ENCODE measurements around the gene TSPAN3.

TSPAN3 gene

GRCh38 chr15:77012117-77012712 lies 58.7 kb downstream of the TSPAN3 start:
- no peak for TF ChIP-seq CTCF (IDR thresholded peaks at IDR 0.05)

- no peak for TF ChIP-seq CTCF (IDR thresholded peaks at IDR 0.05)
Measured at GRCh38 chr15:77010857-77011256, 60.1 kb downstream of the TSPAN3 start.

- no peak for TF ChIP-seq CTCF (IDR thresholded peaks at IDR 0.05)
Measured at GRCh38 chr15:77010312-77010686, 60.6 kb downstream of the TSPAN3 start.

- no peak for TF ChIP-seq CTCF (IDR thresholded peaks at IDR 0.05)
Measured at GRCh38 chr15:77009646-77010311, 61.1 kb downstream of the TSPAN3 start.

GRCh38 chr15:77009176-77009575 lies 61.7 kb downstream of the TSPAN3 start:
- no peak for TF ChIP-seq CTCF (IDR thresholded peaks at IDR 0.05)

GRCh38 chr15:77004189-77004588 lies 66.7 kb downstream of the TSPAN3 start:
- no peak for TF ChIP-seq CTCF (IDR thresholded peaks at IDR 0.05)

- no peak for TF ChIP-seq CTCF (IDR thresholded peaks at IDR 0.05)
Measured at GRCh38 chr15:77002954-77003912, 67.7 kb downstream of the TSPAN3 start.
